Activated CD4-positive, CD25-positive, alpha-beta regulatory T cell treated with anti-CD3 and anti-CD28 coated beads, Interleukin-2, amount 50 U/mL, for 16 hours (primary cell): ENCODE measurements around the gene ZDHHC3.

Experiments used
- DNase-seq: peaks from one replicate; pipeline ENCODE4 v3.0.0-alpha.2; 2020; ENCODE audit warnings: low read depth, low spot score

ZDHHC3 gene, protein sequence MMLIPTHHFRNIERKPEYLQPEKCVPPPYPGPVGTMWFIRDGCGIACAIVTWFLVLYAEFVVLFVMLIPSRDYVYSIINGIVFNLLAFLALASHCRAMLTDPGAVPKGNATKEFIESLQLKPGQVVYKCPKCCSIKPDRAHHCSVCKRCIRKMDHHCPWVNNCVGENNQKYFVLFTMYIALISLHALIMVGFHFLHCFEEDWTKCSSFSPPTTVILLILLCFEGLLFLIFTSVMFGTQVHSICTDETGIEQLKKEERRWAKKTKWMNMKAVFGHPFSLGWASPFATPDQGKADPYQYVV

DNA sequence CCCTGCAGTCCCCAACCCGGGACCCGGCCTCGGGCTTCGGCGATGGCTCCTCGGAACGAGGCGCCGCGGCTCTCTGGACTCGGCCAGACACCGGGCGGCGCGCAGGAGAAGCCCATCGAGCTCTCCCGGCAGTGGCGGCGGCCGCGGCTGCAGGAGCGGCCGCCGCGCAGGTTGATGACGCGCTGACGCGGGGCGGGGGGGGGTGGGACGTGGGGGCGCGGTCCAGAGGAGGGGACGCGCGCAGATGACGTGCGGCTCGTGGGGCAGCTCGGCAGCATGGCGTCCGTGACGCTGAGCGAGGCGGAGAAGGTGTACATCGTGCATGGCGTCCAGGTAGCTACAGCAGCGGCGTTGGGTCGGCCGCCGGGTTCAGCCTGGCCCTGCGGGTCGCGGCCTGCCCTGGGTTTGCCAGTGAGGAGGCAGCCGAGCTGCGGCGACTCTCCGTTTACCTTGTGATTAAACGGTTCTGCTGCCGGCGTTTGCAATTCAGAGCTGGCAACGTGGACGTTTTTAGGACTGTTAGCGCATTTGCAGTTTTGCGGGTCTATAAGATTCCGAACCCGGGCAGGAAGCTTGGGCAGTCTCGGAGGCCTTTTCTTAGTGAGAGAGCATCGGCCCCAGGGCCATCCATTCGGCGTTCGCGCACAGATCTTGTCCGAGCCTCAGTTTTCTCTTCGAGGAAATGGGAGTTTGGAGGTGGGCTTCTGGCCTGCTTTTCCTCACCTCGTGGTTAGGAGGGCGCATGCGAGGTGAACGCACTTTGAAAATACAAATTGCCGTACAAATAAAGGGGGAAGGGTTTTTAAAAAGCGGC is at the start of gene ZDHHC3, which contains the start of gene EXOSC7:
ZDHHC3 (minus strand) TSS at position 173 of the 814 bp plus-strand sequence. CDS start 16,738 bp downstream, outside the sequence.
EXOSC7 (plus strand) TSS at position 243 of the 814 bp plus-strand sequence; CDS start at position 277, 34 bp downstream.
- DNase-seq, result peak; percentile 78

DNA sequence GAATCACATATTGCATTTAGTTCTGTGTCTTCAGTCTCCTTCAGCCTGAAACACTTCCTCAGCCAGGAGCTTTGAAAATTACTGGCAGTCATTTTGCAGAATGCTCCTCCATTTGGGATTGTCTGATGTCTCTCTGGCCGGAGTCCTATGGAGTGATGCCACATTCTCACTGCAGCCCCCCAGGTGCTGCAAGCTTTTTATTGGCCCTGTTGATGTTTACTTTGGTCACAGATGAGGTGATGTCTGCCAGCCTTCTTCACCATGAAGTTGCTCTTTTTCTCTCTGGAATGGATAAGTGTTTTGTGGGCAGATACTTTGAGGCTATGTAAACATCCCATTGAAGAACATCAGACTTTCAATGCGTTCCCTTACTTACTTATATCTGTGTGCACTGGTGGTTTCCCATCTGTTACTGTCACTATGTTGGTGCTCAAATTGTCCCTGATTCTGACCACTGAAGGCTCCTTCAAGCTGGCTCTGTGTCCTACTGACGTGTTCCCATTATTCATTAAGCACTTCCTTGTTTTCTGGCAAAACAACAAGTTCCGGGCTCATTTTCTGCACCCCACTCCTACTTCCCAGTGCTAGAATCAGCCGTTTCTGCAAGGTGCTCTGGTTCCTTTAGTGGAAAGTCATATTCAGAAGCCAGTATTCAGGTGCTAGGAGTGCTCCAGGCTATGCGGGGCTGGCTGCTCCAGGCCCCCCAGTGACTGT is 48.7 kb upstream of the ZDHHC3 start:
- no peak for DNase-seq

DNA sequence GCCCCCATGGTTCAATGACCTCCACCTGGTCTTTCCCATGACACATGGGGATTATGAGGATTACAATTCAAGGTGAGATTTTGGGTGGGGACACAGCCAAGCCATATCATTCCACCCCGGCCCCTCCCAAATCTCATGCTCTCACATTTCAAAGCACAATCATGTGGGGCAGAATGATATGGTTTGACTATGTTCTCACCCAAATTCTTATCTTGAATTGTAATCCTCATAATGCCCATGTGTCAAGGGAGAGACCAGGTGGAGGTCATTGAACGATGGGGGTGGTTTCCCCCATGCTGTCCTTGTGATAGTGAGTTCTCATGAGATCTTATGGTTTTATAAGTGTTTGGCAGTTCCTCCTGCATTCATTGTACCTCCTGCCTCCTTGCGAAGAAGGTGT is 47.7 kb upstream of the ZDHHC3 start:
- no peak for DNase-seq

DNA sequence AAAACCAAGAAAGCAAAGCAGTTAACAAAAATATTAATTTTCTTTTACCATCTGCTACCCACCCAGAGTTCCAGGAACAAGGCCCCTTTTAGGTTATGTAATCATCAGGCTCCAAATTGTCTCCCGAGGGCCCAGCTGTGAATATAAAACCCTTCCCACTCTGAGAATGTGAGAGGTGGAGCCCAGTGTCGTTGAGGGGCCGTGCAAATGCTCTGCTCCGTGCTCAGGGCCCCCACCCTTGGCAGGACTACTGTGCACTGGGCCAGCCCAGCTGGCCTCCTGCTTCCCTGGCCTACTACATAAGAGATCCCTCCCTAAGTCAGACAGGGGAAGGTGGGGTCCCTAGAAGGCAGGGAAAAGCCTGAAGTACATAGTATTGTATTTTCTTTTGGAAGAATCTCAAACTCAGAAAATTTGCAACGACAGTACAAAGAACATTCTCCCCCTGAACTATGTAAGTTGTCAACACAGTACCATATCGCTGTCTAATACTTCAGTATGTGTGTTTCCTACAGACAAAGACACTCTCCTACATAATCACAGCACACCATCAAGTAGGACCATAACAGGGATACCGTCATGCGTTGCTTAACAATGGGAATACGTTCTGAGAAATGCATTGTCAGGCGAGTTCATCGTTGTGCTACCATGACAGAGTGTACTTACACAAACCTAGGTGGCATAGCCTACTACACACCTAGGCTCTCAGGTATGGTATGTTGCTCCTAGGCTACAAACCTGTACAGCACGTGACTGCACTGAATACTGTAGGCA is 45.7 kb upstream of the ZDHHC3 start:
- no peak for DNase-seq

DNA sequence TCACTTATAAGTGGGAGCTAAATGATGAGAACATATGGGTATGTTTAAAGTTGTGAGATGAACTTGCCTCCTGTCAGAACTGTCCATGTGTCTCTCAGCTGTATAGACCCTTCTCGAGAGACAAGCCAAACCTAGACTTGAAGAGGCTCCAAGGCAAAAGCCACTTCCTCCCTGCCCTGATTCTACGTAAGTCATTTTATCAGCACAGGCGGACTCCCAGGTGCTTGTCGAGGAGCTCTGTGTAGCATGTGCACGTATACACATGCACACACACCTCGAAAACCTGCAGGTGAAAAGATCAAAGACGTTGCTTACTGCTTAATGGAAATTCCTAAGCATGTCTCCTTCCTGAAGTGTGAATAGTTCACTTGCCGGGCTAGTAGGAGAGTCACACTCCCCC is 44.6 kb upstream of the ZDHHC3 start:
- DNase-seq, result no peak

DNA sequence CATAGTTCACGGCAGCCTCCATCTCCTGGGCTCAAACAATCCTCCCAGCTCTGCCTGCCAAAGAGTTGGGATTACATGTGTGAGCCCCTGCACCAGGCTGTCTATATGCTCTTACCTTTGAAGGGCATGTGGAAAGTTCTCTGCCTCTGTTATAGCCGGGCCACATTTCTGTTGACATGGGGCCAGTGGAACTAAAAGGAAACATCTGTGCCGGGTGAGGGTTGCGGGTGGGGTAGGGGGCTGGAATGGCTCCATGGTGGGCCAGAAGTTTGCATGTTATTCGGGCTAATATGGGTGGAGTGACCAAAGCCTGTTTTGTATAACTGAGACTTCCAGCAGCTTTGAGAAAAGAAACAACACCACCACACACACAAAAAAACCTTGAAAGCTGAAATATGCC is 41.8 kb upstream of the ZDHHC3 start:
- DNase-seq, result no peak

DNA sequence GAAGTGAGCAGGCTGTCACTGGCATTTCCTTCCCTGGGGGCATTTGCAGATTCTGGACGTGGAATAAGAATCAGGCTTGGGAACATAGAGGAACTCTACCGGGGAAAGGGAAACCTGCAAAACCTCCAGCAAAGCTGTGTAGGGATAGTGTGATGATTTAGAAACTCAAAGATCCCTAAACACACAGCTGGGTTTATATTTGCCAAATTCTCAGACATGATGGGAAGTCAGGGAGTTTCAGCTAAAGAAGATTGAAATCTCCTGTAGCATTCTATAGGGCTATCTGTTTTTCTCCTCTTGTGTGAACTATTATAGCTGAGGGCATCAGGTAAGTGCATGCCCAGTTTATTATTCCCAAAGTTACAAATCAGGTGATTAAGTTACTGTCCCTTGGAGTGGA is 40.9 kb upstream of the ZDHHC3 start:
- no peak for DNase-seq

DNA sequence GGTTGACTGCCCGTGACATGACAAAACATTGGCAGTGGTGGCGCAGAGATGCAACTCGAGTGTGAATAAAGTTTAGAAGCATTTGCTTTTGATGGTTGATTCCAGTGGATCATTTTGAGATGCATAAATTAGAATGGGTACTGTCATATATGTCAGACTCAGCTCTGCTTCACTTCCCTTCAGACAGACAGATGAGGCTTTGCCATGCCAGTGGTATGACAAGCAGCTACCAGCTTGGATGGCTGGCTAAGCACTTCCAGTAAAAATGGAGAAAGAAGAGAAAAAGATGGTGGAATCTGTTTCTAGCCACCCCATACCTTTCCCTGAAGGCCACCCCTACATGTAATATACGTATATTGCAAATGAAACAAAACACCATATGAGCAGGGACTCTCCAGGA is 36.6 kb upstream of the ZDHHC3 start:
- no peak for DNase-seq

DNA sequence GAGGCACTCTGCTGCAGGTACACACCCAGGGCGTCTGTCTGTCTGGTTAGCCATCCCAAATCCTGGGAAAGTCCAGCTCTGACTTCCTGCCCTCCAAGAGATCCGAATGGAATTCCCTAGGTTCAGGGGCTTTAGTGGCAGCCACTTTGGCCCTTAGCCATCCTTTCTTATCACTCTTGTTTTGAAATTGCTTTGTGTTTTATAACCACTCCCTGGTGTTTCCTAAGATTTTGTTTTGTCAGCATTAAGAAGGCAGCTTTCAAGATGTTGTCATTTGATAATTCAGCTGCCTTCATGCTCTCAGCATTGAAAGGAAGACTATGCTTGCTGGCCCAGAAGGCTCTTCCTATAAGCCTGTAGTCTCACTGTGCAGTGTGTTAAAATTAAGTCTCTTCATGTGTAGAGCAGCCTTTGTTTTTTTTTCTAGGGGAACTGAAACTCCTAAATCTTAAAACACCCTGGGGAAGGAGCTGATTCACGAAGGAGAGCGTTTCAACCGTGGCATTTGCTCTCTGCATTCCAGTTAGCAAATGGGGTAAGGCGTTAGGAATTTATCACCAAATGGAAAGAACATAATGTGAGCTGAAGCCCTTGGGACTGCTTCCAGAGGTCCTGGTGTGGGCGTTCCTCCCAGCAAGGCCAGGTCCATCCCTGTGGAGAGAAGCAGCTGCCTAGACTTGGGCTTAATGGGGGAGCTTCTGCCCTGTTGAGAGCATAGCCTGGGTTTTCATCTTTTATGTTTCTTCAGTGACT is 36.0 kb upstream of the ZDHHC3 start:
- no peak for DNase-seq

DNA sequence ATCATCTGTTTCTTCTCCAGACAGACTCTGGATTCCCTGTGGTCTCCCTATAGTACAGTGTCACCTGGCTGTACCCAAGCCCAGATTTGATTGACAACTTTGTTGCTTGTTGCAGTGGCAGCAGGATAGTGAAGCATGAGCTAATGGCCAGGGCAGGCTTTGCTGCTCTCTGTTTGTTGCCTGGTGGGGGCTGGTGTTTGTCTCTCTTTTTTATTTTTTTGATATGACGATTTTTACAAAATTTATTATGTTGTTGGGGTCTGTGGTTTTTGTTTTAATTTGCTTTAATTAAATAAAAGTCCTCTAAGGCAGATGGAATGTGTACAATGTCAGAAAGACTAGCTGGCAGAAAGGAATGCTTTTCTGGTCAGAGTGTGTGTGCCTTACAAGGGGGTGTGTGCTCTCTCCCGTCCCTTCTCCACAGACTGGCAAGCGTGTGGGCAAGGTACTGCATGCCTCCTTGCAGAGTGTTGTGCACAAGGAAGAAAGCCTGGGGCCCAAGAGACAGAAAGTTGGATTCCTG is 34.9 kb upstream of the ZDHHC3 start:
- DNase-seq, result no peak

DNA sequence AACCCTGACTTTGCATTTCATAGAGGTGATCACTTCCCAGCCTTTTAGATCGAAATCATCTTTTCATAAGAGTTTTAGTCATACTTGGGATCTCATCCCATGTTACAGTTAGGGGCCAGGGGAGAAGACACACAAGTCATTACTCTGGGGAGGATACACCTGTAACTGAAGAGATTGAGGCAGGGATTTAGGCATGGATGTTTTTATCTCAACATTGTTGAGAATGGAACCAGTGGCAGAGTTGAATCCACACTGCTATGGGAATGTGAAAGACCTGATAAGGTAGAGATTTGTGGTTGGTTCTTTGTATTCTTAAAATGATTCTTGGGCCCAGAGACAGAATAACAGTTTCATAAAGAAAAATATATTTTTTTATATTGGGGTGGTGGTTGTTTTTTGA is 33.9 kb upstream of the ZDHHC3 start:
- DNase-seq, result no peak

DNA sequence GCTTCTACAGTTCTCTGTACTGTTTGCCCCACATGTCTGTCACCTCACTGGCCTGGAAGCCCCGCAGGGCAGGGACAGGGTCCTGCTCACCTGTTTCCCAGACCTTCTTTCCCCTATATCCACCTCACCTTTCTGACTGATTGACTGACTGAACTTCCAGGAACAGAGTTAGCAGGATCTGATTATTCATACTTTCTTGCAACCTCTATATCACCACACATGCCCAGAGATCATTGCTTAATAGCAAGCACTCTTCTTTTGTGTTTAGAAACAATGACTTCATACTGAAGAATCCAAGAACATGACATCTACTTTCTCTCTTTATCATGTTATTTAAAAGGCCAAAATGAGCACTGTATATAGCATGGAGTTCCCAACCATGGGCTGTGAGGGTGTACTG is 32.1 kb upstream of the ZDHHC3 start:
- DNase-seq, result no peak

DNA sequence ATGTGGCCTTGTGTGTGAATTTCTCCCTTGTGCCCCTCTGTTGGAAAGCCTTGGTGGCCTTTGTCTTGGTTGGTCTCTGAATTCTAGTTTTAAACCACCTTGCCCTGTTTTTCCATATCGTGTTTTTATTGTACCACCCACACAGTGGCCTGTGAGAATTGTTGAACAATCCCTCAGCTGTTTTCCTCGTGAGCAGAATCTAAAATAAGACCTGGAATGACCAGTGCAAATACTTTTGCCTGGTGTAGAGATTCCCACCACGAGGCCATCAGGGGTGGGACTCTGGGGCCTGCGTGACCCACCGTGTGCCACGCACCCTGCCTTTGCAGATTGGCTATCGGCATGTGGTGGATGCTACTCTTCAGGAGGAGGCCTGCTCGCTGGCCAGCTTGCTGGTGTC is 31.1 kb upstream of the ZDHHC3 start:
- DNase-seq, result no peak

DNA sequence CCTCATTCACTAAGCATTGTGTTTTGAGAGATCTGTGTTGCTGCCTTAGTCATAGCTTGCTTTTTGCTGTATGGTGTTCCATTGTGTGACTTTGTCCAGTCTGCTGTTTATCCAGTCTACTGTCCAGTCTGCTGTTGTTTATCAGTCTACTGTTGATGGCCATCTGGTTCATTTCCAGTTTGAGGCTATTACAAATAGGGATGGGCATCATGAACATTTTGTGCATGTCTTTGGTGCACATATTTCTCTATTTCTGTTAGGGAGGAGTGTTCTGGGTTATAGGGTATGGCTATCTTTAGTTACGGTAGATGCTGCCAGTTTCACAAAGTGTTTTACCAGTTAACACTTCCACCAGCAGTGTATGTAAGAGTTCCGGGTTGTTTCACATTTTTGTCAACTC is 27.9 kb upstream of the ZDHHC3 start:
- DNase-seq, result no peak

DNA sequence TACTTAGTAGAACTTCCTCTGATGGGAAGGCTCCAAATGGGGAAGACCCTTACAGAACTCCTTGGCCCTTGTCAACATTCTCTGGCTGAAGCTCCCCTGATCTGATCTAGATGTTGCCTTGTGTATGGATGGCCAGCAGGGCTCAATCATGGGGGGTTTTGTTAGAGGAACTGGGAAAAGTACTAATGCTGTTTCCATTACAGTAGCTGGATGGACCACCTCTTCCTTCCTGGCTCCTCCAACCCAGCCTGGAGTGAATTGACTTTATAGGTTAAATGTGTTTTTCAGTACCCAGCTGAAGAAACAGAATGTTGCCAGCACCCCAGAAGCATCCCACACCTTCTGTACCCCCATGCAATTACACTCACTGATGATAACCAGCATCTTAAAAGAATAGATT is 27.4 kb upstream of the ZDHHC3 start:
- DNase-seq, result no peak

DNA sequence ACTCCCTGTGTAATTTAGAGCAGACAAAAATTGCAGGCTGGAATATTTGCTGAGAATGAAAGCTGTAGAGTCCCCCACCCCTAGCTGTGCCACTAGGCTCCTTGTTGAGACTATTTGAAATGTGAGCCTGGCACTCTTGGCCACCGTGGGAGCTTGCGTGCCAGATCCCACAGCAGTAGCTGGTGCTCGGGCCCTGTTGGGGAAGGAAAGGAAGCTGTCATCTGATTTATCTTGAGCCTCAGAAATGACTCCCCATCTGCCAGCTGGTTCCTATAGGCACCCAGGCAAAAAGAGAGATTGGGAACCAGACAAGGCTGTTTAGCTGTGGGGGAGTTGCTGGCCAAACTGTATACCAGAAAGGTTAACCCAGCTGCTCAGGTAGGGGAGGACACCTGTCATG is 26.7 kb upstream of the ZDHHC3 start:
- no peak for DNase-seq

DNA sequence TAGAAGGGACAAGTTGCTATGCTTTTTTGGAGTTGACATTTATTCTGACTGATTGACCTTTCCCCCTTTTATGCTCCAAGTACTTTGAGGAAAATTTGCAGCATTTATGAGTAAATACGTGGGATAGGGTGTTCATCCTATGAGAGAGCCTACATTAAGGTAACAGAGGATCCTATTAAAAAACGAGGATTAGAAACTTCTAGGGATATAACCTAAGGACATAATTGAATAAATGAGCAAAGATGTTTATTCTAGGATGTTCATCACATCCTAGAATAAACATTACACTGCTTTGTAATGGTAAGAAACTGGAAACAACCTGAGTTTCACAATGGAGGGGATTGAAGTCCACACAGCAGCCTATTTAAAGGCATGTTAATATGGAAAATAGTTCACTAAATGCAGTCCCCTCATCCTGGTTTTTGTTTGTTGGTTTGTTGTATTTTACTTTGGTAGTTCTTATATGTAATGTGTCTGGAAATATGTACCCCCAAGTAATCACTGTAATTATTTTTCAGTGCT is 26.2 kb upstream of the ZDHHC3 start:
- DNase-seq, result no peak

DNA sequence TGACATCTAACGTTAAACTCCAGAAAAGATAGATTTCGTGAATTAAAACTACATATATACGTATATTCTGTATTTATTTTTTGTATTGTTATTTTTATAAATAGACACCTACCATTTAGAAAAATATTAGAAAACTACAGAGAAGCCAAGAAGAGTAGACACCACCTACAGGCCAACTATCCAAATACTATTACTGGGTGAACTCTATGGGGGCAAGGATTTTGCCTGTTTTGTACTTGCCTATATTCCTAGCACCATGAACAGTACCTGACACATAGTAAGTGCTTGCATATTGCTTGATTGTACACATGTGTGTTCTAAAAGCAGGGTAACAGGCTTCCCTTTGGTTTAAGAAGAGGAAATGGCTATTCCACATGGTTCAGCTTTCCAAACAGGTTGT is 25.8 kb upstream of the ZDHHC3 start:
- DNase-seq, result no peak

DNA sequence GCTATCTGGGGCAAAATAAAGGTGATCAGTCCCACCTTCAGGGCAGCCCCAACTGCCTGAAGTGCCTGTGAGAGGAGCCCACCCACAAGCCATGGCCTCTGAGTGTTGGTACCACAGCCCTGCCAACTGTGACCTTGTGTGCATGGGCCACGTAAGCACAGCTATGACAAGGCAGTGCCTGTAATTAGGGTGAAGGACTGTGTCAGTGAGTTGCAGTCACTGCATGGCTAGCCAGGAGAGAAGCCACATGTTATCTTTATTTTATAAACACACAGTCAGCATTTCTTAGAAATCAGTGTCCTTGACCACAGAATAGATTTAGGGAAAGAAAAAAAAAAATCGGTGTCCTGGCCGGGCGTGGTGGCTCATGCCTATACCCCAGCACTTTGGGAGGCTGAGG is 24.8 kb upstream of the ZDHHC3 start:
- DNase-seq, result no peak

DNA sequence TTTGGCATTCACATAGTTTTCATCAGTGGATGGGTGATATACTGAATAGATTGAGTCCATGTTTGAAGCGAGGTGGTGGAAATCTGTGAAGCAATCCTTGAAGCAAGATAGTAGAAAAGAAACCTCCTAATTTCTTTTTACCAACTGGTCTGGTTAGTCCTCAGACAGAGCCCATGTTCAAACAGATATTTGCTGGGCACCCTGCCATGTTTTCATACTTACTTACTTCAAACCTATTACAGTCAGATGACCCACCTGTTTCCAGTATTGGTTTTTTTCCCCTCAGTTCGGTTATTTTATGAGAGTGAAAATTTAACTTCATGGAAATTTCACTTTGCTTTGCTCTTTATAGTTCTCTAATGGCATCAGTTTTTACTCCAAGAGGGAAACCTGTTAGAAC is 23.8 kb upstream of the ZDHHC3 start:
- DNase-seq, result no peak
